Gastrocnemius medialis (tissue), 4 donors: ENCODE measurements around the gene DPM2. TPM values are rescaled to one million over a fixed set of nuclear protein-coding genes. Genes with fewer than 3 reads are reported as not detected.
A peak's percentile ranks its signal among the peaks of the same experiment; 100 is the strongest.

ENCODE experiments used
- ATAC-seq, 2 donors: fragments of 150-250 bp; one replicate each; pipeline ENCODE4 v1.9.1; 2016
- DNase-seq, 2 donors: peaks; one replicate each; pipeline ENCODE4 v3.0.0-alpha.2; 2019
- H3K27ac ChIP-seq, 4 donors: fragments of 200-600 bp; sonication (generic); 1 replicate in 1 of 4; 2 replicates in 3 of 4; pipeline ENCODE4 v1.5.1; 2016 to 2018; ENCODE audit warnings: mild to moderate bottlenecking in 2 of 4, moderate library complexity in 1 of 4
- H3K27me3 ChIP-seq, 3 donors: fragments of 200-600 bp; sonication (generic) in 2 of 3; 1 replicate in 1 of 3; 2 replicates in 2 of 3; pipeline versions ENCODE4 v1.5.1 to v1.6.0; 2016 to 2019; ENCODE audit warnings: mild to moderate bottlenecking in 1 of 3, moderate library complexity in 1 of 3
- H3K36me3 ChIP-seq, 2 donors: fragments of 200-600 bp; sonication (generic) in 1 of 2; one replicate each; pipeline ENCODE4 v1.5.1; 2017 to 2018
- H3K4me1 ChIP-seq, 2 donors: fragments of 200-600 bp; sonication (generic) in 1 of 2; one replicate each; pipeline ENCODE4 v1.5.1; 2016 to 2017; ENCODE audit warnings: mild to moderate bottlenecking in 2 of 2
- H3K4me3 ChIP-seq, 4 donors: fragments of 200-600 bp; sonication (generic) in 3 of 4; 1 replicate in 1 of 4; 2 replicates in 3 of 4; pipeline ENCODE4 v1.5.1; 2016 to 2019; ENCODE audit warnings: mild to moderate bottlenecking in 2 of 4
- H3K9me3 ChIP-seq, 3 donors: fragments of 200-600 bp; sonication (generic) in 2 of 3; 1 replicate in 1 of 3; 2 replicates in 2 of 3; pipeline ENCODE4 v1.5.1; 2016 to 2019
- POLR2A ChIP-seq, 2 donors: fragments of 450-650 bp; IDR thresholded peaks; one replicate each; pipeline ENCODE4 v1.6.1; 2017; ENCODE audit warnings: antibody characterized with exemption in 2 of 2, mild to moderate bottlenecking in 2 of 2, moderate library complexity in 2 of 2
- in situ Hi-C, 4 donors: fragments of 200-750 bp; cut with MboI; loops; one replicate each; pipeline versions ENCODE4 v1.15.0 to v1.8.0; 2017; ENCODE audit warnings: low sequenced_read_pairs in 4 of 4
- intact Hi-C: fragments of 100-400 bp; cut with DNase I; formaldehyde crosslinking; loops from one replicate; pipeline ENCODE4 v1.15.1; 2023; ENCODE audit warnings: low total_unique reads
- total RNA-seq, 4 donors: library from RNA; depleted of rRNA; stranded (reverse); fragments of >200 nt; gene quantifications; one replicate each; pipeline versions ENCODE4 v1.1.0 to v1.2.3, GENCODE V29; 2016
- TF ChIP-seq, protein P1 (sequence below), 5 experiments: fragments of 450-650 bp in 3 of 5; fragments of 200-600 bp in 2 of 5; sonication (generic) in 2 of 5; IDR thresholded peaks in 4 of 5; conservative IDR thresholded peaks in 1 of 5; 1 replicate in 4 of 5; 2 replicates in 1 of 5; pipeline ENCODE4 v1.5.1; 2016 to 2019; ENCODE audit warnings: antibody characterized with exemption in 5 of 5, mild to moderate bottlenecking in 3 of 5, moderate library complexity in 3 of 5

DPM2 gene
- total RNA-seq, 4 donors from 2014 or later: 4.7 to 10.4 (median 5.9) TPM

- no peak for TF ChIP-seq POLR2A (IDR thresholded peaks at IDR 0.05)
- TF ChIP-seq, protein P1, sequence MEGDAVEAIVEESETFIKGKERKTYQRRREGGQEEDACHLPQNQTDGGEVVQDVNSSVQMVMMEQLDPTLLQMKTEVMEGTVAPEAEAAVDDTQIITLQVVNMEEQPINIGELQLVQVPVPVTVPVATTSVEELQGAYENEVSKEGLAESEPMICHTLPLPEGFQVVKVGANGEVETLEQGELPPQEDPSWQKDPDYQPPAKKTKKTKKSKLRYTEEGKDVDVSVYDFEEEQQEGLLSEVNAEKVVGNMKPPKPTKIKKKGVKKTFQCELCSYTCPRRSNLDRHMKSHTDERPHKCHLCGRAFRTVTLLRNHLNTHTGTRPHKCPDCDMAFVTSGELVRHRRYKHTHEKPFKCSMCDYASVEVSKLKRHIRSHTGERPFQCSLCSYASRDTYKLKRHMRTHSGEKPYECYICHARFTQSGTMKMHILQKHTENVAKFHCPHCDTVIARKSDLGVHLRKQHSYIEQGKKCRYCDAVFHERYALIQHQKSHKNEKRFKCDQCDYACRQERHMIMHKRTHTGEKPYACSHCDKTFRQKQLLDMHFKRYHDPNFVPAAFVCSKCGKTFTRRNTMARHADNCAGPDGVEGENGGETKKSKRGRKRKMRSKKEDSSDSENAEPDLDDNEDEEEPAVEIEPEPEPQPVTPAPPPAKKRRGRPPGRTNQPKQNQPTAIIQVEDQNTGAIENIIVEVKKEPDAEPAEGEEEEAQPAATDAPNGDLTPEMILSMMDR (IDR thresholded peaks at IDR 0.05 in 4 of 5, conservative IDR thresholded peaks at IDR 0.05 in 1 of 5): no peak
- intact Hi-C loops: no loop called here
- DNase-seq: no peak
- ATAC-seq: no peak
- H3K4me3 ChIP-seq: peak overlapping the region; percentile 60 to 97 (median 82)
- H3K27me3 ChIP-seq: no peaks in the 10 kb centered on the region
- no peaks in the 10 kb centered on the region for H3K9me3 ChIP-seq
- H3K4me1 ChIP-seq: peaks cover 32 to 34% of the 10 kb centered on the region in 2 donors
- in situ Hi-C loops: loop anchor here in 1 of 4 donors (10.0 kb wide), 1 partner anchor 97 kb away; no protein-coding TSS in a partner anchor
- H3K36me3 ChIP-seq: peaks cover 0 to 5% of the 10 kb centered on the region in 2 donors
- H3K27ac ChIP-seq: peak overlapping the region; percentile 75 to 86 (median 78)
Measured at GRCh38 chr9:127938298-127938690, 640 bp upstream of the DPM2 start.

GRCh38 chr9:127937056-127937387 lies 632 bp downstream of the DPM2 start:
- TF ChIP-seq, protein P1 (IDR thresholded peaks at IDR 0.05 in 4 of 5, conservative IDR thresholded peaks at IDR 0.05 in 1 of 5): no peak
- no peak for TF ChIP-seq POLR2A (IDR thresholded peaks at IDR 0.05)

GRCh38 chr9:127936347-127936852 lies 1.3 kb downstream of the DPM2 start:
- Histone ChIP-seq H3K9me3 (no peaks in the 10 kb centered on the region), H3K4me3 (peak overlapping the region in 3 of 4 donors; percentile 60 to 97 (median 95)), H3K27me3 (peaks cover 0 to 5% (median 0%) of the 10 kb centered on the region in 3 donors), H3K4me1 (peaks cover 26 to 28% of the 10 kb centered on the region in 2 donors), H3K36me3 (peaks cover 0 to 5% of the 10 kb centered on the region in 2 donors), H3K27ac (no peak overlapping the region)
- no peak for ATAC-seq
- DNase-seq: no peak
- in situ Hi-C loops: loop anchor here in 1 of 4 donors (10.0 kb wide), 1 partner anchor 98 kb away; no protein-coding TSS in a partner anchor
- TF ChIP-seq, protein P1 (IDR thresholded peaks at IDR 0.05 in 4 of 5, conservative IDR thresholded peaks at IDR 0.05 in 1 of 5): no peak
- no peak for TF ChIP-seq POLR2A (IDR thresholded peaks at IDR 0.05)
- intact Hi-C loops: no loop called here

More at GRCh38 chr9:127937056-127937387, 632 bp downstream of the DPM2 start:
- Histone ChIP-seq H3K9me3 (no peaks in the 10 kb centered on the region), H3K36me3 (peaks cover 0 to 5% of the 10 kb centered on the region in 2 donors), H3K4me1 (peaks cover 26 to 27% of the 10 kb centered on the region in 2 donors), H3K4me3 (peak overlapping the region; percentile 60 to 97 (median 82)), H3K27me3 (peaks cover 0 to 5% (median 0%) of the 10 kb centered on the region in 3 donors), H3K27ac (peak overlapping the region; percentile 75 to 86 (median 78))
- no peak for DNase-seq
- intact Hi-C loops (no loop called here), in situ Hi-C loops (loop anchor here in 1 of 4 donors (10.0 kb wide), 1 partner anchor 98 kb away; no protein-coding TSS in a partner anchor)
- peak in 1 of 2 donors; percentile 5 for ATAC-seq

- in situ Hi-C loops (loop anchor here in 1 of 4 donors (10.0 kb wide), 1 partner anchor 99 kb away; no protein-coding TSS in a partner anchor), intact Hi-C loops (no loop called here)
- Histone ChIP-seq H3K36me3 (peaks cover 0 to 5% of the 10 kb centered on the region in 2 donors), H3K4me1 (peaks cover 26 to 32% of the 10 kb centered on the region in 2 donors), H3K4me3 (no peak overlapping the region), H3K27ac (no peak overlapping the region), H3K9me3 (no peaks in the 10 kb centered on the region), H3K27me3 (peaks cover 0 to 5% (median 0%) of the 10 kb centered on the region in 3 donors)
- ATAC-seq (no peak), DNase-seq (no peak)
- TF ChIP-seq POLR2A (IDR thresholded peaks at IDR 0.05): no peak
- TF ChIP-seq, protein P1 (IDR thresholded peaks at IDR 0.05 in 4 of 5, conservative IDR thresholded peaks at IDR 0.05 in 1 of 5): no peak
Measured at GRCh38 chr9:127935765-127936221, 1.9 kb downstream of the DPM2 start.
